ENCODE data around the gene KXD1. TPM values are rescaled to one million over a fixed set of nuclear protein-coding genes. Genes with fewer than 3 reads are reported as not detected.

The KXD1 gene
- total and polyA plus RNA-seq, 8 donors = 30.8 to 513 (median 77.8) TPM

GRCh38 chr19:18618236-18618635, 60.6 kb downstream of the KXD1 start:
- Histone ChIP-seq H3K9me3 (no peaks in the 10 kb centered on the region), H3K4me3 (no peak overlapping the region), H3K36me3 (no peaks in the 10 kb centered on the region), H3K4me1 (peaks cover under 1 to 3% (median 2%) of the 10 kb centered on the region in 4 donors), H3K27ac (no peak overlapping the region), H3K27me3 (peaks cover 0 to 60% (median 25%) of the 10 kb centered on the region in 3 donors)
- no peak for TF ChIP-seq POLR2A (IDR thresholded peaks at IDR 0.05)
- TF ChIP-seq EP300 (IDR thresholded peaks at IDR 0.05) = no peak
- TF ChIP-seq CTCF (IDR thresholded peaks at IDR 0.05) = no peak
- no peak for TF ChIP-seq POLR2AphosphoS5 (IDR thresholded peaks at IDR 0.05)
- 81 to 92% (median 85%) methylated on average over 12 to 13 of the region's 13 CpGs for WGBS, 5 donors
- intact Hi-C loops (cut with DNase I; ENCODE audit: low total_unique reads) = no loop called here
- DNase-seq = no peak

Other genes with a start within 250 kb of the KXD1 start
- 100 to 1,000 TPM in 2 of 5 donors, 10 to 100 TPM in 3; 24.1 to 185 (median 98.6) TPM for gene LSM4, start 234.8 kb upstream of the KXD1 start, total RNA-seq
- gene LSM4, start 234.8 kb upstream of the KXD1 start, polyA plus RNA-seq = 100 to 1,000 TPM; 114 to 181 (median 173) TPM
- 10 to 100 TPM in 4 of 5 donors, 1 to 10 TPM in 1; 8.0 to 58.9 (median 22.9) TPM for gene PGPEP1, start 217.3 kb upstream of the KXD1 start, total RNA-seq
- gene PGPEP1, start 217.3 kb upstream of the KXD1 start, polyA plus RNA-seq = 10 to 100 TPM in 2 of 3 donors, 1 to 10 TPM in 1; 8.4 to 40.0 (median 31.8) TPM
- 100 to 1,000 TPM in 1 of 5 donors, 10 to 100 TPM in 4; 17.3 to 102 (median 46.9) TPM for gene GDF15, start 171.7 kb upstream of the KXD1 start, total RNA-seq
- gene GDF15, start 171.7 kb upstream of the KXD1 start, polyA plus RNA-seq = 100 to 1,000 TPM in 1 of 3 donors, 10 to 100 TPM in 2; 14.2 to 134 (median 44.5) TPM
- 10 to 100 TPM in 1 of 5 donors, 1 to 10 TPM in 2, not detected in 2; 2.9 to 11.2 (median 7.2) TPM for gene LRRC25, start 160.2 kb upstream of the KXD1 start, total RNA-seq
- gene LRRC25, start 160.2 kb upstream of the KXD1 start, polyA plus RNA-seq = 1 to 10 TPM in 2 of 3 donors, under 1 TPM in 1; 0.98 to 2.4 (median 1.7) TPM
- 100 to 1,000 TPM in 1 of 5 donors, 10 to 100 TPM in 4; 22.8 to 253 (median 39.7) TPM for gene SSBP4, start 138.5 kb upstream of the KXD1 start, total RNA-seq
- gene SSBP4, start 138.5 kb upstream of the KXD1 start, polyA plus RNA-seq = 10 to 100 TPM; 49.9 to 77.6 (median 54.4) TPM
- gene ISYNA1, start 119.7 kb upstream of the KXD1 start, total RNA-seq = 10 to 100 TPM in 4 of 5 donors, 1 to 10 TPM in 1; 7.8 to 47.3 (median 15.8) TPM
- gene ISYNA1, start 119.7 kb upstream of the KXD1 start, polyA plus RNA-seq = 10 to 100 TPM in 2 of 3 donors, 1 to 10 TPM in 1; 9.5 to 39.7 (median 15.0) TPM
- gene ELL, start 35.8 kb upstream of the KXD1 start, total RNA-seq = 10 to 100 TPM in 3 of 5 donors, 1 to 10 TPM in 2; 8.0 to 88.7 (median 13.5) TPM
- 10 to 100 TPM in 1 of 3 donors, 1 to 10 TPM in 2; 4.1 to 12.7 (median 8.1) TPM for gene ELL, start 35.8 kb upstream of the KXD1 start, polyA plus RNA-seq
- gene FKBP8, start 14.3 kb upstream of the KXD1 start, total RNA-seq = 100 to 1,000 TPM in 4 of 5 donors, 10 to 100 TPM in 1; 87.8 to 819 (median 197) TPM
- gene FKBP8, start 14.3 kb upstream of the KXD1 start, polyA plus RNA-seq = 100 to 1,000 TPM; 157 to 254 (median 249) TPM
- 100 to 1,000 TPM in 4 of 5 donors, 10 to 100 TPM in 1; 84.3 to 596 (median 358) TPM for gene UBA52, start 14.0 kb downstream of the KXD1 start, total RNA-seq
- 1,000 to 10,000 TPM; 1,291 to 1,681 (median 1,311) TPM for gene UBA52, start 14.0 kb downstream of the KXD1 start, polyA plus RNA-seq
- 100 to 1,000 TPM in 2 of 5 donors, 10 to 100 TPM in 3; 15.6 to 483 (median 85.3) TPM for gene REX1BD, start 30.9 kb downstream of the KXD1 start, total RNA-seq
- 100 to 1,000 TPM; 110 to 204 (median 118) TPM for gene REX1BD, start 30.9 kb downstream of the KXD1 start, polyA plus RNA-seq
- gene CRLF1, start 48.9 kb downstream of the KXD1 start, total RNA-seq = 10 to 100 TPM in 1 of 5 donors, 1 to 10 TPM in 3, not detected in 1; 2.6 to 12.6 (median 5.6) TPM
- 10 to 100 TPM; 12.3 to 15.9 (median 14.2) TPM for gene CRLF1, start 48.9 kb downstream of the KXD1 start, polyA plus RNA-seq
- 1 to 10 TPM in 2 of 5 donors, not detected in 3; 1.8 to 4.7 TPM for gene TMEM59L, start 55.0 kb downstream of the KXD1 start, total RNA-seq
- gene TMEM59L, start 55.0 kb downstream of the KXD1 start, polyA plus RNA-seq = 1 to 10 TPM in 1 of 3 donors, under 1 TPM in 1, not detected in 1; 0.25 to 3.7 TPM
- gene KLHL26, start 79.2 kb downstream of the KXD1 start, total RNA-seq = 10 to 100 TPM in 2 of 5 donors, 1 to 10 TPM in 3; 1.2 to 45.1 (median 7.0) TPM
- 1 to 10 TPM; 3.2 to 4.4 (median 3.7) TPM for gene KLHL26, start 79.2 kb downstream of the KXD1 start, polyA plus RNA-seq
- gene CRTC1, start 125.8 kb downstream of the KXD1 start, total RNA-seq = 10 to 100 TPM in 1 of 5 donors, 1 to 10 TPM in 3, not detected in 1; 4.2 to 28.0 (median 4.7) TPM
- gene CRTC1, start 125.8 kb downstream of the KXD1 start, polyA plus RNA-seq = 1 to 10 TPM; 4.6 to 8.4 (median 4.6) TPM
- 1 to 10 TPM in 1 of 5 donors, not detected in 4; 1.4 TPM for gene COMP, start 233.4 kb downstream of the KXD1 start, total RNA-seq
- 1 to 10 TPM in 2 of 3 donors, under 1 TPM in 1; 0.62 to 4.1 (median 1.8) TPM for gene COMP, start 233.4 kb downstream of the KXD1 start, polyA plus RNA-seq